Testis (tissue), 3 donors: ENCODE results near the gene SCUBE3. TPM values are rescaled to one million over a fixed set of nuclear protein-coding genes. Genes with fewer than 3 reads are reported as not detected.

Source experiments
- DNase-seq: peaks from one replicate; pipeline ENCODE4 v3.0.0-alpha.2; 2019
- H3K27ac ChIP-seq, 2 donors: fragments of 200-600 bp; sonication (generic); one replicate each; pipeline ENCODE4 v1.5.1; 2019
- H3K27me3 ChIP-seq: fragments of 200-600 bp; sonication (generic); one replicate; pipeline ENCODE4 v1.5.1; 2019
- H3K36me3 ChIP-seq: fragments of 200-600 bp; sonication (generic); one replicate; pipeline ENCODE4 v1.5.1; 2017; ENCODE audit warnings: low read depth; ENCODE audit errors: missing control alignments
- H3K4me1 ChIP-seq: fragments of 200-600 bp; sonication (generic); one replicate; pipeline ENCODE4 v1.5.1; 2019
- H3K4me3 ChIP-seq, 2 donors: fragments of 200-600 bp; sonication (generic); one replicate each; pipeline ENCODE4 v1.5.1; 2017 to 2019
- H3K9me3 ChIP-seq: fragments of 200-600 bp; sonication (generic); one replicate; pipeline ENCODE4 v1.5.1; 2017
- POLR2A ChIP-seq: fragments of 450-650 bp; IDR thresholded peaks from one replicate; pipeline ENCODE4 v1.6.1; 2017; ENCODE audit warnings: antibody characterized with exemption, mild to moderate bottlenecking, moderate library complexity
- WGBS, 2 donors: methylation state at CpG; one replicate each; pipeline ENCODE4 v1.1.5; 2018; 5-methylcytosine and 5-hydroxymethylcytosine counted together
- intact Hi-C: fragments of 100-400 bp; cut with DNase I; formaldehyde crosslinking; loops from one replicate; pipeline ENCODE4 v1.15.1; 2023; ENCODE audit warnings: low total_unique reads
- polyA plus RNA-seq: library from polyadenylated mRNA; stranded (reverse); fragments of 350-450 nt; fragmentation: Illumina TruSeq; extraction: RNeasy Lipid Tissue Mini Kit (QIAGEN cat#74804); gene quantifications from one replicate; pipeline ENCODE4 v1.2.3, GENCODE V29; 2014; ENCODE audit warnings: low read depth, low replicate concordance; ENCODE audit not compliant: insufficient read depth
- total RNA-seq, 2 donors: library from RNA; depleted of rRNA; stranded (reverse); fragments of >200 nt; gene quantifications; one replicate each; pipeline ENCODE4 v1.2.3, GENCODE V29; 2016
- TF ChIP-seq, protein P1 (sequence below), 3 experiments: fragments of 450-650 bp in 2 of 3; fragments of 200-600 bp in 1 of 3; sonication (generic) in 1 of 3; IDR thresholded peaks; one replicate each; pipeline ENCODE4 v1.5.1; 2016 to 2019; ENCODE audit warnings: antibody characterized with exemption in 3 of 3, mild to moderate bottlenecking in 2 of 3, moderate library complexity in 1 of 3

Gene SCUBE3
- total and polyA plus RNA-seq, 3 donors from 2014 or later, result 1.7 to 2.2 (median 2.0) TPM

DNA sequence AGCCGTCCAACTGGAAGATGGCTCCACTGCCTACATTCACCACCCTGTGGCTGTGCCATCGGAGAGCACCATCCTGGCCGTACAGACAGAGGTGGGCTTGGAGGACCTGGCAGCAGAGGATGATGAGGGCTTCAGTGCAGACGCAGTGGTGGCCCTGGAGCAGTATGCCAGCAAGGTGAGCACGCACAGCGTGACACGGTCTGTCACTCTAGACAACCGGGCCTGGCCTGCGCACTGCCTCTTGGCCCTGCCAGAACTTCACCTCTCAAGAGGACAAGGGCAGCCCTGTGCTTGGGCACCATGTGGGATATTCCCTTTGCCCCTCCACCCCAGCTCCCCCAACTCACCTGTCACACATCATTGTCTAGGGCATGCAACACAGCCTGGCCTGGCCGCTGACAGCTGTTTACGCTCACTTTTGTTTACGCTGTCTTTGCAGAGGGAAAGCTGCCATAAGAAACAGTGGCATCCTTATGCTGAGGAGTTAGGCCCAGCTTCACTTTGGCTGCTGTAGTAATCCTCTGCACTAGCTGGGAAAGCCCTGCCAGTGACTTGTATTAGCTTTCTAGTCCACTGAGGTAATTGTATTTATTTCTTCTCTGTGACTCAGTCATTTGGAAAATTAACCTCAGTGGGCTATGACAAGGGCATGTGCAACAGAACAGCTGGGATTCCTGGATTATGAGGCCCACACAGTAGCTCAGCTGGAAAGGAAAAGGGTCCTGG is 74.1 kb downstream of the SCUBE3 start:
- TF ChIP-seq, protein P1, sequence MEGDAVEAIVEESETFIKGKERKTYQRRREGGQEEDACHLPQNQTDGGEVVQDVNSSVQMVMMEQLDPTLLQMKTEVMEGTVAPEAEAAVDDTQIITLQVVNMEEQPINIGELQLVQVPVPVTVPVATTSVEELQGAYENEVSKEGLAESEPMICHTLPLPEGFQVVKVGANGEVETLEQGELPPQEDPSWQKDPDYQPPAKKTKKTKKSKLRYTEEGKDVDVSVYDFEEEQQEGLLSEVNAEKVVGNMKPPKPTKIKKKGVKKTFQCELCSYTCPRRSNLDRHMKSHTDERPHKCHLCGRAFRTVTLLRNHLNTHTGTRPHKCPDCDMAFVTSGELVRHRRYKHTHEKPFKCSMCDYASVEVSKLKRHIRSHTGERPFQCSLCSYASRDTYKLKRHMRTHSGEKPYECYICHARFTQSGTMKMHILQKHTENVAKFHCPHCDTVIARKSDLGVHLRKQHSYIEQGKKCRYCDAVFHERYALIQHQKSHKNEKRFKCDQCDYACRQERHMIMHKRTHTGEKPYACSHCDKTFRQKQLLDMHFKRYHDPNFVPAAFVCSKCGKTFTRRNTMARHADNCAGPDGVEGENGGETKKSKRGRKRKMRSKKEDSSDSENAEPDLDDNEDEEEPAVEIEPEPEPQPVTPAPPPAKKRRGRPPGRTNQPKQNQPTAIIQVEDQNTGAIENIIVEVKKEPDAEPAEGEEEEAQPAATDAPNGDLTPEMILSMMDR (IDR thresholded peaks at IDR 0.05), result no peak
- TF ChIP-seq POLR2A, result no peak
- H3K9me3 ChIP-seq, result no peaks in the 10 kb centered on the region
- no peak for DNase-seq
- H3K4me3 ChIP-seq, result no peak overlapping the region
- H3K27ac ChIP-seq, result no peak overlapping the region
- 95 to 99% methylated on average over 12 of the region's 12 CpGs for WGBS, 2 donors
- H3K27me3 ChIP-seq, result no peaks in the 10 kb centered on the region
- intact Hi-C loops, result no loop called here
- H3K4me1 ChIP-seq, result no peaks in the 10 kb centered on the region
- no peaks in the 10 kb centered on the region for H3K36me3 ChIP-seq

DNA sequence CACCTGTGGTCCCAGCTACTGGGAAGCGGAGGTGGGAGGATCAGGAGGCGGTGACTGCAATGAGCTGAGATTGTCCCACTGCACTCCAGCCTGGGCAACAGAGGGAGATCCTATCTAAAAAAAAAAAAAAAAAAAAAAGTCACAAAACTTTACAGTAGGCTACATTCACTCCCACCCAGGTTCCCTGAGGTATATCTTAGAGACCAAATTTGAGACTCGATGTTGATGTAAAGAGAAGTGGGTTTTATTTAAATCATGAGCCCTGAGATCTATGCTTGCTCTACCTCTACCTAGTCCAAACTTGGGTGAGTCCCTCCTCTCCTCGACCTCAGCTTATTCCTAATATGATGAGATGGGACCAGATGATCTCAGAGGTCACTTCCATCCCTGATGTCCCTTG is 75.1 kb downstream of the SCUBE3 start:
- Histone ChIP-seq H3K4me1 (no peaks in the 10 kb centered on the region), H3K27me3 (no peaks in the 10 kb centered on the region), H3K4me3 (no peak overlapping the region), H3K27ac (no peak overlapping the region), H3K9me3 (no peaks in the 10 kb centered on the region), H3K36me3 (no peaks in the 10 kb centered on the region)
- intact Hi-C loops, result no loop called here
- TF ChIP-seq, protein P1 (IDR thresholded peaks at IDR 0.05), result no peak
- 71 to 72% methylated on average over 4 of the region's 4 CpGs for WGBS, 2 donors
- DNase-seq, result no peak

DNA sequence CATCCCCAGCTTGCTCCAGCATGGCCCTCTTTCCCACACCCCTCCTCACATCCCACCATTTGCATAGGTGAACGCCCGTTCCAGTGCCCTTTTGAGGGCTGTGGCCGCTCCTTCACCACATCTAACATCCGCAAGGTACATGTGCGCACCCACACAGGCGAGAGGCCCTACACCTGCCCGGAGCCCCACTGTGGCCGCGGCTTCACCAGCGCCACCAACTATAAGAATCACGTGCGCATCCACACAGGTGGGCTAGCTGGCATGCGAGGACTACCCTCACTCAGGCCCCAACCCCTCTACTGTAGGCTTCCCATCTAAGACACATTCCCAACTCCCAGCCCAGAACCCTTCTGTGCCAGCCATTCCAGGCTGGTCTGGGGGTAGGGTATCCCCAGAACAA is 77.7 kb downstream of the SCUBE3 start:
- no peaks in the 10 kb centered on the region for H3K36me3 ChIP-seq
- DNase-seq, result no peak
- no peaks in the 10 kb centered on the region for H3K27me3 ChIP-seq
- H3K4me1 ChIP-seq, result no peaks in the 10 kb centered on the region
- H3K27ac ChIP-seq, result no peak overlapping the region
- 93 to 95% methylated on average over 12 to 13 of the region's 13 CpGs for WGBS, 2 donors
- intact Hi-C loops, result no loop called here
- no peaks in the 10 kb centered on the region for H3K9me3 ChIP-seq
- H3K4me3 ChIP-seq, result no peak overlapping the region
- TF ChIP-seq, protein P1 (IDR thresholded peaks at IDR 0.05), result no peak
- TF ChIP-seq POLR2A, result no peak

DNA sequence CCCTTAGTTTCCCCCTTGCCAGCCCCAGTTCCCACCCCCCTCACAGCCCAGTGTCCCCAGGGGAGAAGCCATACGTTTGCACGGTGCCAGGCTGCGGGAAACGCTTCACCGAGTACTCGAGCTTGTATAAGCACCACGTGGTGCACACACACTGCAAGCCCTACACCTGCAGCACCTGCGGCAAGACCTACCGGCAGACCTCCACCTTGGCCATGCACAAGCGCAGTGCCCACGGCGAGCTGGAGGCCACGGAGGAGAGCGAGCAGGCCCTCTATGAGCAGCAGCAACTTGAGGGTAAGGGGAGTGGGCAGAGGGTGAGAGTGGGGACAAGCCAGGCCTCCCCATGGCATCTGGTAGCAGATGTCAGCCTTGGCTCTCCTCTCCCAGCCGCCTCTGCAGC is 78.7 kb downstream of the SCUBE3 start:
- intact Hi-C loops, result no loop called here
- Histone ChIP-seq H3K4me3 (no peak overlapping the region), H3K27me3 (no peaks in the 10 kb centered on the region), H3K4me1 (no peaks in the 10 kb centered on the region), H3K36me3 (no peaks in the 10 kb centered on the region), H3K27ac (no peak overlapping the region), H3K9me3 (no peaks in the 10 kb centered on the region)
- 75 to 78% methylated on average over 14 to 15 of the region's 15 CpGs for WGBS, 2 donors
- DNase-seq, result no peak
- TF ChIP-seq POLR2A, result no peak
- TF ChIP-seq, protein P1 (IDR thresholded peaks at IDR 0.05), result no peak

DNA sequence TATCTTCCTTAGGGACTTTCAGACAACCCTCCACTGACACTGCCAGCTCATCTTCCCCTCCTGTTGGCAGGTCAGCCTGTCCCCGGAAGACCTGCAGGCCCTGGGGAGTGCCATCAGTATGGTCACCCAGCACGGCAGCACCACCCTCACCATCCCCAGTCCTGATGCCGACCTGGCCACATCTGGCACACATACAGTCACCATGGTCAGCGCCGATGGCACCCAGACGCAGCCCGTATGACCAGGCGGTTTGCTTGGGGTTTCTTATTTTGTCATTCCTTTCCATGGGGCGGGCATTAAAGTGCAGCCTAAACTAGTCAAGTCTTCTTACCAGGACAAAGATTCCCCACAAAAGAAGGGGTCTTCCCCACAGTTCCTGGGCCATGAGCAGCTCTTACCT is 79.9 kb downstream of the SCUBE3 start:
- no peaks in the 10 kb centered on the region for H3K36me3 ChIP-seq
- H3K9me3 ChIP-seq, result no peaks in the 10 kb centered on the region
- no peaks in the 10 kb centered on the region for H3K27me3 ChIP-seq
- H3K4me3 ChIP-seq, result no peak overlapping the region
- intact Hi-C loops, result no loop called here
- 85 to 88% methylated on average over 9 of the region's 9 CpGs for WGBS, 2 donors
- peaks cover 4% of the 10 kb centered on the region for H3K4me1 ChIP-seq
- DNase-seq, result no peak
- TF ChIP-seq POLR2A, result no peak
- TF ChIP-seq, protein P1 (IDR thresholded peaks at IDR 0.05), result no peak
- H3K27ac ChIP-seq, result no peak overlapping the region
